Measurements from ENCODE around the gene TSNAX. TPM values are rescaled to one million over a fixed set of nuclear protein-coding genes. Genes with fewer than 3 reads are reported as not detected.

The TSNAX gene
- total RNA-seq, 1 experiment from 2014 or later = 38.0 TPM

DNA sequence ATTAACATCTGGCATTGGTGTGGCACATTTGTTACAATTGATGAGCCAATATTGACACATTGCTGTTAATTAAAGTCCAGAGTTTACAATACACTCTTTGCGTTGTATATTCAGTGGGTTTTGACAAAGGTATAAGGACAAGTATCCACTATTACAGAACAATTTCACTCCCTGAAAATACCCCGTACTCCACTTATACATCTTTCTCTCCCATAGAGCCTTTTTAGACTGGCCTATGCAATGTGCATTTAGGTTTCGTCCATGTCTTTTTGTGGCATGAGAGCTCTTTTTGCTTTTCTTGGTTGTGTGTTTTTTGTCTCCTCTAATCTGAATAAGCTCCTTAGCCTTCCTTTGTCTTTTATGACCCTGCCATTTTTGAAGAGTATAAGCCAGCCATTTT is 40.6 kb upstream of the TSNAX start (continued):
- TF ChIP-seq, protein P1, sequence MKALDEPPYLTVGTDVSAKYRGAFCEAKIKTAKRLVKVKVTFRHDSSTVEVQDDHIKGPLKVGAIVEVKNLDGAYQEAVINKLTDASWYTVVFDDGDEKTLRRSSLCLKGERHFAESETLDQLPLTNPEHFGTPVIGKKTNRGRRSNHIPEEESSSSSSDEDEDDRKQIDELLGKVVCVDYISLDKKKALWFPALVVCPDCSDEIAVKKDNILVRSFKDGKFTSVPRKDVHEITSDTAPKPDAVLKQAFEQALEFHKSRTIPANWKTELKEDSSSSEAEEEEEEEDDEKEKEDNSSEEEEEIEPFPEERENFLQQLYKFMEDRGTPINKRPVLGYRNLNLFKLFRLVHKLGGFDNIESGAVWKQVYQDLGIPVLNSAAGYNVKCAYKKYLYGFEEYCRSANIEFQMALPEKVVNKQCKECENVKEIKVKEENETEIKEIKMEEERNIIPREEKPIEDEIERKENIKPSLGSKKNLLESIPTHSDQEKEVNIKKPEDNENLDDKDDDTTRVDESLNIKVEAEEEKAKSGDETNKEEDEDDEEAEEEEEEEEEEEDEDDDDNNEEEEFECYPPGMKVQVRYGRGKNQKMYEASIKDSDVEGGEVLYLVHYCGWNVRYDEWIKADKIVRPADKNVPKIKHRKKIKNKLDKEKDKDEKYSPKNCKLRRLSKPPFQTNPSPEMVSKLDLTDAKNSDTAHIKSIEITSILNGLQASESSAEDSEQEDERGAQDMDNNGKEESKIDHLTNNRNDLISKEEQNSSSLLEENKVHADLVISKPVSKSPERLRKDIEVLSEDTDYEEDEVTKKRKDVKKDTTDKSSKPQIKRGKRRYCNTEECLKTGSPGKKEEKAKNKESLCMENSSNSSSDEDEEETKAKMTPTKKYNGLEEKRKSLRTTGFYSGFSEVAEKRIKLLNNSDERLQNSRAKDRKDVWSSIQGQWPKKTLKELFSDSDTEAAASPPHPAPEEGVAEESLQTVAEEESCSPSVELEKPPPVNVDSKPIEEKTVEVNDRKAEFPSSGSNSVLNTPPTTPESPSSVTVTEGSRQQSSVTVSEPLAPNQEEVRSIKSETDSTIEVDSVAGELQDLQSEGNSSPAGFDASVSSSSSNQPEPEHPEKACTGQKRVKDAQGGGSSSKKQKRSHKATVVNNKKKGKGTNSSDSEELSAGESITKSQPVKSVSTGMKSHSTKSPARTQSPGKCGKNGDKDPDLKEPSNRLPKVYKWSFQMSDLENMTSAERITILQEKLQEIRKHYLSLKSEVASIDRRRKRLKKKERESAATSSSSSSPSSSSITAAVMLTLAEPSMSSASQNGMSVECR (CRISPR knock-in tag; IDR thresholded peaks at IDR 0.05; ENCODE audit: borderline replicate concordance) = no peak
- TF ChIP-seq GABPB1 (CRISPR knock-in tag; IDR thresholded peaks at IDR 0.05) (no peak), FOXJ3 (CRISPR knock-in tag; IDR thresholded peaks at IDR 0.05; ENCODE audit: borderline replicate concordance) (no peak), CREB1 (CRISPR knock-in tag; IDR thresholded peaks at IDR 0.05) (no peak)

DNA sequence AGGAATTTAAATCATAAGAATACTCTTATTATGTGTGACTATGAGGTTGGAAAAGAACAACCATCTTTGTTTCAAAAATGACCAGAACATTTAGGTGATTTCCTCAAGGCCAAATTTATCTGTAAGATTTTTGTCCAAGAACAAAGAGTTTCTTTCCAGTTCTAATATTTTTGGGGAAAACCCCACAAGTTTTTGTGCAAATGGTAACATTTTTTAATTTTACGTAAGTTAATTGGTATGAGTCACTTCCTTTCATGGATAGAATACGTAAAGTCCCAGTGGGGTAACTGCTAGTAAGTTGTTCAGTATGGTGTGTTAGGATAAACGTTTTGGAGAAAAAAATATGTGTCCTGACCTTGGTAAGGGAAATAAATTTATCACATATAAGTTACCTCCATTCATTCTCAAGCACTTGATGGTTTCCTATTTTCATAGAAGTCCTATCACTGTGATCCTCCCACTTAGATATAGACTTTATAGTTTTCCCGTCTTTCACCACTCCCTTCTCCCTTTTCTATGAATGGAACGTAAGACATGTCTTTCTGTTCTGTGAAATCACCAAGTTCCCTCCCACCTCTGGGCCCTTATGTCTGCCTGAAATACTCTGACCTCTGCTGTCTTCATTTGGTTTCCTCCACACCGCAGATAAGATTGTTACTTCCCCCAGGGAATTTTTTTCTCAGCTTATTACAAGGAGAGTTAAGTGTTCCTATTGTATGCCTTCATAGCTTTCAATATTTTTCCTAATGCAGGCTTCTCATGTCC is 34.9 kb upstream of the TSNAX start:
- Mint-ChIP-seq H3K9me3 (peaks cover 19% of the 10 kb centered on the region), H3K36me3 (peaks cover 5% of the 10 kb centered on the region), H3K4me3 (no peak overlapping the region), H3K4me1 (peaks cover 12% of the 10 kb centered on the region; the same call in 1 of the 2 replicates), H3K27ac (no peak overlapping the region), H3K27me3 (ENCODE audit: low read depth) (no peaks in the 10 kb centered on the region; the same call in none of the 2 replicates)
- DNase-seq (ENCODE audit: low spot score) (no peak), ATAC-seq (no peak)
- CTCF ChIA-PET = no interaction called here
- no peak for TF ChIP-seq NFE2L1 (CRISPR knock-in tag; IDR thresholded peaks at IDR 0.05)
- TF ChIP-seq, protein P2, sequence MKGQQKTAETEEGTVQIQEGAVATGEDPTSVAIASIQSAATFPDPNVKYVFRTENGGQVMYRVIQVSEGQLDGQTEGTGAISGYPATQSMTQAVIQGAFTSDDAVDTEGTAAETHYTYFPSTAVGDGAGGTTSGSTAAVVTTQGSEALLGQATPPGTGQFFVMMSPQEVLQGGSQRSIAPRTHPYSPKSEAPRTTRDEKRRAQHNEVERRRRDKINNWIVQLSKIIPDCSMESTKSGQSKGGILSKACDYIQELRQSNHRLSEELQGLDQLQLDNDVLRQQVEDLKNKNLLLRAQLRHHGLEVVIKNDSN (CRISPR knock-in tag; IDR thresholded peaks at IDR 0.05) = no peak
- no peak for TF ChIP-seq NR1H2 (CRISPR knock-in tag; IDR thresholded peaks at IDR 0.05)
- TF ChIP-seq, protein P3, sequence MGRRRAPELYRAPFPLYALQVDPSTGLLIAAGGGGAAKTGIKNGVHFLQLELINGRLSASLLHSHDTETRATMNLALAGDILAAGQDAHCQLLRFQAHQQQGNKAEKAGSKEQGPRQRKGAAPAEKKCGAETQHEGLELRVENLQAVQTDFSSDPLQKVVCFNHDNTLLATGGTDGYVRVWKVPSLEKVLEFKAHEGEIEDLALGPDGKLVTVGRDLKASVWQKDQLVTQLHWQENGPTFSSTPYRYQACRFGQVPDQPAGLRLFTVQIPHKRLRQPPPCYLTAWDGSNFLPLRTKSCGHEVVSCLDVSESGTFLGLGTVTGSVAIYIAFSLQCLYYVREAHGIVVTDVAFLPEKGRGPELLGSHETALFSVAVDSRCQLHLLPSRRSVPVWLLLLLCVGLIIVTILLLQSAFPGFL (CRISPR knock-in tag; IDR thresholded peaks at IDR 0.05; ENCODE audit: borderline replicate concordance) = no peak
- TF ChIP-seq, protein P1 (CRISPR knock-in tag; IDR thresholded peaks at IDR 0.05; ENCODE audit: borderline replicate concordance) = no peak
- TF ChIP-seq, protein P4, sequence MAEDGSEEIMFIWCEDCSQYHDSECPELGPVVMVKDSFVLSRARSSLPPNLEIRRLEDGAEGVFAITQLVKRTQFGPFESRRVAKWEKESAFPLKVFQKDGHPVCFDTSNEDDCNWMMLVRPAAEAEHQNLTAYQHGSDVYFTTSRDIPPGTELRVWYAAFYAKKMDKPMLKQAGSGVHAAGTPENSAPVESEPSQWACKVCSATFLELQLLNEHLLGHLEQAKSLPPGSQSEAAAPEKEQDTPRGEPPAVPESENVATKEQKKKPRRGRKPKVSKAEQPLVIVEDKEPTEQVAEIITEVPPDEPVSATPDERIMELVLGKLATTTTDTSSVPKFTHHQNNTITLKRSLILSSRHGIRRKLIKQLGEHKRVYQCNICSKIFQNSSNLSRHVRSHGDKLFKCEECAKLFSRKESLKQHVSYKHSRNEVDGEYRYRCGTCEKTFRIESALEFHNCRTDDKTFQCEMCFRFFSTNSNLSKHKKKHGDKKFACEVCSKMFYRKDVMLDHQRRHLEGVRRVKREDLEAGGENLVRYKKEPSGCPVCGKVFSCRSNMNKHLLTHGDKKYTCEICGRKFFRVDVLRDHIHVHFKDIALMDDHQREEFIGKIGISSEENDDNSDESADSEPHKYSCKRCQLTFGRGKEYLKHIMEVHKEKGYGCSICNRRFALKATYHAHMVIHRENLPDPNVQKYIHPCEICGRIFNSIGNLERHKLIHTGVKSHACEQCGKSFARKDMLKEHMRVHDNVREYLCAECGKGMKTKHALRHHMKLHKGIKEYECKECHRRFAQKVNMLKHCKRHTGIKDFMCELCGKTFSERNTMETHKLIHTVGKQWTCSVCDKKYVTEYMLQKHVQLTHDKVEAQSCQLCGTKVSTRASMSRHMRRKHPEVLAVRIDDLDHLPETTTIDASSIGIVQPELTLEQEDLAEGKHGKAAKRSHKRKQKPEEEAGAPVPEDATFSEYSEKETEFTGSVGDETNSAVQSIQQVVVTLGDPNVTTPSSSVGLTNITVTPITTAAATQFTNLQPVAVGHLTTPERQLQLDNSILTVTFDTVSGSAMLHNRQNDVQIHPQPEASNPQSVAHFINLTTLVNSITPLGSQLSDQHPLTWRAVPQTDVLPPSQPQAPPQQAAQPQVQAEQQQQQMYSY (CRISPR knock-in tag; IDR thresholded peaks at IDR 0.05) = no peak
- TF ChIP-seq ZBTB21 (CRISPR knock-in tag; IDR thresholded peaks at IDR 0.05; ENCODE audit: borderline replicate concordance) = no peak
- no peak for TF ChIP-seq IRF2 (CRISPR knock-in tag; IDR thresholded peaks at IDR 0.05; ENCODE audit: borderline replicate concordance, low read depth)
- TF ChIP-seq, protein P5, sequence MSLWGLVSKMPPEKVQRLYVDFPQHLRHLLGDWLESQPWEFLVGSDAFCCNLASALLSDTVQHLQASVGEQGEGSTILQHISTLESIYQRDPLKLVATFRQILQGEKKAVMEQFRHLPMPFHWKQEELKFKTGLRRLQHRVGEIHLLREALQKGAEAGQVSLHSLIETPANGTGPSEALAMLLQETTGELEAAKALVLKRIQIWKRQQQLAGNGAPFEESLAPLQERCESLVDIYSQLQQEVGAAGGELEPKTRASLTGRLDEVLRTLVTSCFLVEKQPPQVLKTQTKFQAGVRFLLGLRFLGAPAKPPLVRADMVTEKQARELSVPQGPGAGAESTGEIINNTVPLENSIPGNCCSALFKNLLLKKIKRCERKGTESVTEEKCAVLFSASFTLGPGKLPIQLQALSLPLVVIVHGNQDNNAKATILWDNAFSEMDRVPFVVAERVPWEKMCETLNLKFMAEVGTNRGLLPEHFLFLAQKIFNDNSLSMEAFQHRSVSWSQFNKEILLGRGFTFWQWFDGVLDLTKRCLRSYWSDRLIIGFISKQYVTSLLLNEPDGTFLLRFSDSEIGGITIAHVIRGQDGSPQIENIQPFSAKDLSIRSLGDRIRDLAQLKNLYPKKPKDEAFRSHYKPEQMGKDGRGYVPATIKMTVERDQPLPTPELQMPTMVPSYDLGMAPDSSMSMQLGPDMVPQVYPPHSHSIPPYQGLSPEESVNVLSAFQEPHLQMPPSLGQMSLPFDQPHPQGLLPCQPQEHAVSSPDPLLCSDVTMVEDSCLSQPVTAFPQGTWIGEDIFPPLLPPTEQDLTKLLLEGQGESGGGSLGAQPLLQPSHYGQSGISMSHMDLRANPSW (CRISPR knock-in tag; conservative IDR thresholded peaks at IDR 0.05; ENCODE audit: low read depth) = no peak
- no peak for TF ChIP-seq ZNF219 (CRISPR knock-in tag; IDR thresholded peaks at IDR 0.05; ENCODE audit: borderline replicate concordance)
- POLR2A ChIA-PET = no interaction called here

Measured in WTC11 (cell line).